GM12891 (cell line): ENCODE data around the gene MAGOH.

ENCODE experiments used
- DNase-seq: peaks from one replicate; pipeline ENCODE4 v3.0.0; 2011; ENCODE audit warnings: low spot score; ENCODE audit not compliant: insufficient read length
- FAIRE-seq: peaks from 2 replicates; lab custom pipeline; 2011; peaks lifted over from hg19 to GRCh38; lab: Jason Lieb, UNC
- PAX5 ChIP-seq: IDR thresholded peaks from 2 replicates; pipeline ENCODE4 v1.6.1; 2011; ENCODE audit warnings: low read length, moderate library complexity, mild to moderate bottlenecking; ENCODE audit not compliant: insufficient read depth, severe bottlenecking
- POLR2A ChIP-seq: IDR thresholded peaks from 2 replicates; pipeline ENCODE4 v1.6.1; 2011; ENCODE audit warnings: low read depth, low read length, control low read depth
- POLR2AphosphoS5 ChIP-seq: IDR thresholded peaks from 2 replicates; pipeline ENCODE4 v1.6.1; 2011; ENCODE audit warnings: low read depth, low read length, control low read depth
- POU2F2 ChIP-seq: IDR thresholded peaks from 2 replicates; pipeline ENCODE4 v1.6.1; 2011; ENCODE audit warnings: low read depth, mild to moderate bottlenecking, control low read depth, low read length, moderate library complexity
- SPI1 ChIP-seq: IDR thresholded peaks from 2 replicates; pipeline ENCODE4 v1.6.1; 2011; ENCODE audit warnings: low read depth, low read length, control low read depth
- TAF1 ChIP-seq: IDR thresholded peaks from 2 replicates; pipeline ENCODE4 v1.6.1; 2011; ENCODE audit warnings: low read depth, low read length, control low read depth

Gene MAGOH

DNA sequence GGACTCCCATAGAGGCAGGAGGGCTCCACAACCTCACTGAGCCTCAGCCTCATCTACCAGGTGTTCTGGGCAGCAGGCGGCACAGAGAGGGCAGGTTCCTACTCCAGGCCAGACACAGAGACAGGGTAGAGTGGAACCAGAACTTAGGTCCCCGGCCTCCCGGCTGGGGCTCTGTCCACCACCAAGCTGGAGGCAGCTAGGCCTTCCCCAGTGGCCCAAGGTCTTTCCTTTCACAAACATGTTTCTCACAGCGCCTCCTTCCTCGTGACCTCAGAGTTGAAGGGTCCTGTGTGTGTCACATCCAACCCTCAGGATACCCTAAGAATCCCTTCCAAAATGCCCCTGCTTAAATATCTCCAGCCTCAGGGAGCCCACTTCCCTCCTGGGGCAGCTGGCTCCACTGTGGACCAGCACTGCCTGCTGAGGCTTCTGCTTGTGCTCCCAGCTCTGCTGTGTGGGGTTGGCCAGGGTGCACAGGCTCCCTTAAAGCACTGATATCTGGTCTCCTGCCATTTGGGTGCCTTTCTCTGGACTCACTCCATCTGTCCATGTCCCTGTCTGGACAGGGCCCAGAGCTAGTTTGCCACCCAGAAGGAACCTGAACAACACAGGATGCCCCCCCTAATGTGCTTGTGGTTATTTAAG lies 33.2 kb upstream of the MAGOH start:
- TF ChIP-seq POU2F2 (no peak), POLR2AphosphoS5 (no peak), TAF1 (no peak), POLR2A (no peak), PAX5 (no peak), SPI1 (no peak)
- no peak for DNase-seq
- FAIRE-seq, result no peak

DNA sequence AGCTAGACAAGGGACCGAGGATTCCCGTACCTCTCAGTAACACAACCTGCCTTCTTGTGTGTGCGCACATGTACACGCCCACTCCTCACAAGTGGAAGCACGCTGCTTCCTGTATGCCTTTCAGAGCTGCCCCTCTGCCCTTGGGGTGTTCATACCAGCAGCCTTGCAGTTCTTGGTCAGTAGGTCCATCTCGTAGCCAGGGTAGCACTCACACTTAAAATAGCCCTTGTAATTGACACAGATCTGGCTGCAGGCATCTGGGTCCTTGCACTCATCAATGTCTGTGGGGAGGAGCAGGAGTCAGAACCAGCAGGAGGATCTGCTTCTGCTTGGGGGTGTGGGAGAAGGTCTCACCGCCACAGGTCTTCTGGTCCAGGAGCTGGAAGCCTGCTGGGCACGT lies 32.6 kb upstream of the MAGOH start:
- TF ChIP-seq POLR2AphosphoS5 (no peak), SPI1 (no peak), POLR2A (no peak), TAF1 (no peak), PAX5 (no peak), POU2F2 (no peak)
- FAIRE-seq (no peak), DNase-seq (no peak)

DNA sequence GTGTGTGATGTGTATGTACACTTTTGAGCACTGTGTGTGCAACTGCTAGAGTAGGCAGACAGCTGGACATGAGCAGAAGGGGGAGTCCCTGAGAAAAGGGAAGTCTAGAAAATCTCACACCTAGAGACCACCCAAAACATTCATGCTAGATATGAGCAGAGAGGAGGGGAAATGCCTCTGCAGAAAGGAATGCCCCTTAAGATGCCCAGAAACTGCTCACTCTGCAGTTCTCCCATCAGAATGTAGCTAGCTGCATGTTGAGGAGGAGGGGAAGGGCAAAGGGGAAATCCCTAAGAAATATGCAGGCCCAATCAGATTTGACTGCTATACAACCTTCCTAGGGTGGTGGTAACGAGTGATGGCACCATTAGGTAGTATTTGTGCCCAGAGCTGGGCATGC lies 31.8 kb upstream of the MAGOH start:
- FAIRE-seq, result no peak
- DNase-seq, result no peak
- TF ChIP-seq POLR2A (no peak), SPI1 (peak; percentile 75), PAX5 (no peak), TAF1 (no peak), POLR2AphosphoS5 (no peak), POU2F2 (no peak)

- DNase-seq (no peak), FAIRE-seq (no peak)
- TF ChIP-seq POLR2AphosphoS5 (no peak), POU2F2 (no peak), POLR2A (no peak), TAF1 (no peak), PAX5 (no peak), SPI1 (no peak)
Observed at GRCh38 chr1:53267761-53268160, 29.4 kb upstream of the MAGOH start.

DNA sequence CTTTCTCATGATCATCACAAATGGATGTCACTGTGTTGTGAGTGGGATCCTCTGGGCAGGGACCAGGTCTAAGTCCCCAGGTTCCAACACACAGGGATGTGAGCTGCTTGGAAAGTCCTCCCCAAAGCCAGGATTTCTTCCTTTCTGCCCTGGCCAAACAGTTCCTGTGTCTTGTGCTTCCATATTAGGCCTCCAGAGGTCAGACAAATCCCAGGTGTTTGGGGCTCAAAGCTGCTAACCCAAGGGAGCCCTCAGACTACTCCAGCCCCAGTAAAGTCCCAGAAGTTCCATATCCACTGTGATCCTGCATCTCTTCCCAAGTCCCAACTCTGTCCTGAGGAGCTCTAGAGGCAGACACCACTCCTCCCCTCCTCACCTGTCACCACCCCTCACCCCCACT lies 27.7 kb upstream of the MAGOH start:
- DNase-seq, result no peak
- TF ChIP-seq POLR2AphosphoS5, result no peak
- no peak for TF ChIP-seq SPI1
- TF ChIP-seq TAF1, result no peak
- no peak for TF ChIP-seq PAX5
- TF ChIP-seq POLR2A, result no peak
- TF ChIP-seq POU2F2, result no peak
- no peak for FAIRE-seq

GRCh38 chr1:53265581-53265980 lies 27.3 kb upstream of the MAGOH start:
- FAIRE-seq (no peak), DNase-seq (no peak)
- TF ChIP-seq POLR2AphosphoS5 (no peak), POLR2A (no peak), TAF1 (no peak), SPI1 (no peak), PAX5 (no peak), POU2F2 (no peak)

DNA sequence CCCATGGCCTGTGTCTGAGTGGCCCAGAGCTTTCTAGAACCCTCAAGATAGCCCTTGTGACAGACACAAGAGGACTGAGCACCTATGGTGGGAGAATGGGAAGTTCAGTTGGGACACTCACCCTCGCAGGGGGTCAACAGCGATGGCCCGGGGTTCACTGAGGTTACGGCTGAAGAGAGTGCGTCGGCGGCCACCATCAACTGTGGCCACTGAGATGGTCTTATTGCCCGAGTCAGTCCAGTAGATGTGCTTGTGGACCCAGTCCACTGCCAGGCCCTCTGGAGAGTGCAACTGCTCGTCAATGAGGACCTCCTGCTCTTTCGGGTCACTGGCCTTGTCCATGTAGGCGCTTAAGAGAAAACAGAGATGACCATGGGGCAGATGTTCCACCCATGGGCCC lies 25.7 kb upstream of the MAGOH start:
- FAIRE-seq, result no peak
- DNase-seq, result no peak

DNA sequence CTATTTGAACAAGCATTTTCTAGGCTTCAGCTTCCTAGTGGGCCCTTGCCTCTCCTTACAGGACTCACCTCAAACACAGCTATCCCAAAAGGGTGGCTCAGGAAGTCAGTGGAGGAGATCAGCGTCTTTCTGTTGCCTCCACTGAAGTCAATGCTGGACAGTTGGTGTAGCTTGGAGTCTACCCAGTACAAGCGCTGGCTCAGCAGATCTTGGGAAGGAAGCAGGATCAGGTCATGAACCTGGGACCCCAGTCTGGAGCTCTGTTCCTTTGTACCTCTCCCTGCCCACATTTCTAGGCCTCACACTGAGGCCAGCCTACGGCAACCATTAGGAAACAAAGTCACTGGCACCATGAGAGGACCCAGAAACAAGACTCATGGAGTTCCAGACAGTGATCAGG lies 23.7 kb upstream of the MAGOH start:
- FAIRE-seq, result no peak
- TF ChIP-seq POLR2A (no peak), POLR2AphosphoS5 (no peak), TAF1 (no peak), PAX5 (no peak)

More for the DNA sequence above, 25.7 kb upstream of the MAGOH start:
- TF ChIP-seq POU2F2 (no peak), SPI1 (no peak), TAF1 (no peak), POLR2AphosphoS5 (no peak), PAX5 (no peak), POLR2A (no peak)

DNA sequence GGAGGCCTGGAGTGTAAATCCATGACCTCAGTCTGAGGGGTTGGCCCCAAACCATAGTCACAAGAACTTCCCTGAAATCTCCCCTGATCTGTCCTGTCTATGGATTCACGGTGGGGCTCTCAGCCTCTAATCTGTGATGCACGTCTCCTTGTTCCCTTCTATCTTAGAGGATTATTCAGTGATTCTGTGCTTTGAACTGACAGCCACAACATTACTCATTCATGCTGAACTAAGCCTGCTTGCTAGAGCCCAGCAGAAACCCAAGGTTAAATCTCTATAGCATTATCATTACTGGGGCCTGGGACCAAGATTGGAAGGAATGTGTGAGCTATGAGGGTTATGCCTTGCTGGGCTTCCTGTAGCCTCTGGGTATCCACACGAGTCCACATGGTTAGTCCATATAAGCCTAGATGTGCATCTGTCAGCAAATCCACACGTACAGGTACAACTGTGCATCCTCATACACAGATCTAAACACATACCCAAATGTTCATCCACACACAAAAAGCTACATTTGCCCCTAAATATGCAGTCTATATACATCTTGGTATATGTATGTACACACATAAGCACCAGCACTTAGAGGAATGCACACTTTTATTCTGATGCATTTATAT lies 22.4 kb upstream of the MAGOH start:
- DNase-seq, result no peak
- FAIRE-seq, result no peak
- TF ChIP-seq POU2F2, result no peak

More for the DNA sequence above, 23.7 kb upstream of the MAGOH start:
- no peak for DNase-seq

GRCh38 chr1:53259932-53260331 lies 21.6 kb upstream of the MAGOH start:
- TF ChIP-seq POLR2A, result no peak
- no peak for TF ChIP-seq TAF1
- peak; percentile 51 for TF ChIP-seq SPI1
- no peak for DNase-seq
- peak; percentile 89 for FAIRE-seq
